A549 (cell line): Measurements from ENCODE around the gene TBC1D23. TPM values are rescaled to one million over a fixed set of nuclear protein-coding genes. Genes with fewer than 3 reads are reported as not detected.

Experiments used
- ATAC-seq, 2 experiments: fragments of 200-7000 bp in 1 of 2; fragments of >200 bp in 1 of 2; cut with Nextera tagmentation in 1 of 2; cut with Tn5 transposase in 1 of 2; 3 replicates each; pipeline versions ENCODE4 v1.8.0 to v1.9.1; 2018 to 2020; ENCODE audit warnings: mild to moderate bottlenecking in 1 of 2, moderate library complexity in 1 of 2
- CTCF ChIA-PET: fragments of 300-600 bp; sonication (Branson Sonifier 250); formaldehyde crosslinking; extraction: SDS; loops from one replicate; lab custom pipeline; 2021; ENCODE audit warnings: antibody characterized with exemption, inconsistent platforms; lab: Yijun Ruan, JAX
- POLR2A ChIA-PET: fragments of 350-600 bp; formaldehyde crosslinking; extraction: SDS; loops from one replicate; lab custom pipeline; 2021; ENCODE audit warnings: antibody characterized with exemption, inconsistent platforms; lab: Yijun Ruan, JAX
- DNase-seq, 2 experiments: peaks; one replicate each; pipeline versions ENCODE4 v3.0.0 to v3.0.0-alpha.2; 2011 to 2016; ENCODE audit warnings: low read depth in 1 of 2, low spot score in 1 of 2
- FAIRE-seq: peaks from 2 replicates; lab custom pipeline; 2011; peaks lifted over from hg19 to GRCh38; lab: Jason Lieb, UNC
- H3K27ac ChIP-seq, 2 experiments: fragments of >200 bp; sonication (Bioruptor Twin); formaldehyde crosslinking; 3 replicates each; pipeline ENCODE4 v1.5.1; 2016 to 2017
- H3K4me1 ChIP-seq: fragments of >200 bp; sonication (Bioruptor Twin); formaldehyde crosslinking; 3 replicates; pipeline ENCODE4 v1.6.1; 2016
- H3K4me2 ChIP-seq: fragments of >200 bp; sonication (Bioruptor Twin); formaldehyde crosslinking; 3 replicates; pipeline ENCODE4 v1.6.1; 2016
- H3K4me3 ChIP-seq: fragments of >200 bp; sonication (Bioruptor Twin); formaldehyde crosslinking; 3 replicates; pipeline ENCODE4 v1.5.1; 2016
- H3K9me3 ChIP-seq: fragments of >200 bp; sonication (Bioruptor Twin); formaldehyde crosslinking; 3 replicates; pipeline ENCODE4 v1.6.1; 2016
- CBX8 ChIP-seq: fragments of 200-600 bp; sonication (generic); IDR thresholded peaks from 2 replicates; pipeline ENCODE4 v1.6.1; 2016
- CHD2 ChIP-seq: fragments of 150-350 bp; IDR thresholded peaks from 2 replicates; pipeline ENCODE4 v1.6.1; 2014; ENCODE audit warnings: low read length; ENCODE audit not compliant: partially characterized antibody
- CHD4 ChIP-seq: fragments of 200-600 bp; sonication (generic); IDR thresholded peaks from 2 replicates; pipeline ENCODE4 v1.6.1; 2016; ENCODE audit warnings: antibody characterized with exemption, mild to moderate bottlenecking, borderline replicate concordance
- EHF ChIP-seq: fragments of 250-450 bp; sonication (Bioruptor Pico); IDR thresholded peaks from 2 replicates; pipeline ENCODE4 v1.5.0; 2020; ENCODE audit warnings: mild to moderate bottlenecking
- EHMT2 ChIP-seq: fragments of 200-600 bp; sonication (generic); IDR thresholded peaks from 2 replicates; pipeline ENCODE4 v1.6.1; 2016; ENCODE audit warnings: antibody characterized with exemption, low read depth, mild to moderate bottlenecking, moderate library complexity
- ESRRA ChIP-seq: fragments of 150-350 bp; IDR thresholded peaks from 2 replicates; pipeline ENCODE4 v1.6.1; 2014; ENCODE audit warnings: mild to moderate bottlenecking, low read length, borderline replicate concordance
- FOSL2 ChIP-seq, 2 experiments: fragments of 450-650 bp in 1 of 2; fragments of >200 bp in 1 of 2; sonication (Bioruptor Twin) in 1 of 2; formaldehyde crosslinking; IDR thresholded peaks; 2 replicates each; pipeline versions ENCODE4 v1.5.0 to v1.6.1; 2016 to 2020; ENCODE audit warnings: mild to moderate bottlenecking in 1 of 2, moderate library complexity in 1 of 2
- FOXS1 ChIP-seq: fragments of 250-450 bp; sonication (Bioruptor Pico); IDR thresholded peaks from 2 replicates; pipeline ENCODE4 v1.5.0; 2020; ENCODE audit warnings: mild to moderate bottlenecking, moderate library complexity
- HDAC2 ChIP-seq: fragments of 200-600 bp; sonication (generic); IDR thresholded peaks from 2 replicates; pipeline ENCODE4 v1.6.1; 2016
- HEYL ChIP-seq: fragments of 250-450 bp; sonication (Bioruptor Pico); IDR thresholded peaks from 2 replicates; pipeline ENCODE4 v1.8.0; 2021; ENCODE audit warnings: mild to moderate bottlenecking, moderate library complexity
- HOXB5 ChIP-seq: fragments of 250-450 bp; sonication (Bioruptor Pico); IDR thresholded peaks from 2 replicates; pipeline ENCODE4 v1.5.0; 2020; ENCODE audit warnings: mild to moderate bottlenecking, moderate library complexity
- JUN ChIP-seq, 2 experiments: fragments of >200 bp; sonication (Bioruptor Twin); formaldehyde crosslinking; IDR thresholded peaks; 2 replicates in 1 of 2; 3 replicates in 1 of 2; pipeline ENCODE4 v1.6.1; 2016 to 2017
- KDM1A ChIP-seq: fragments of 200-600 bp; sonication (generic); IDR thresholded peaks from 2 replicates; pipeline ENCODE4 v1.6.1; 2016; ENCODE audit warnings: low read depth, mild to moderate bottlenecking
- KDM5A ChIP-seq: fragments of 200-600 bp; sonication (generic); IDR thresholded peaks from 2 replicates; pipeline ENCODE4 v1.6.1; 2016; ENCODE audit warnings: antibody characterized with exemption, mild to moderate bottlenecking
- MYC ChIP-seq: IDR thresholded peaks from 2 replicates; pipeline ENCODE4 v1.6.1; 2012; ENCODE audit warnings: mild to moderate bottlenecking, inconsistent platforms, low read length, improper control_type of control experiment, borderline replicate concordance
- NPAS2 ChIP-seq: fragments of 250-450 bp; sonication (Bioruptor Pico); IDR thresholded peaks from 2 replicates; pipeline ENCODE4 v1.8.0; 2022; ENCODE audit warnings: mild to moderate bottlenecking, moderate library complexity, borderline replicate concordance
- RCOR1 ChIP-seq: fragments of 150-350 bp; IDR thresholded peaks from 2 replicates; pipeline ENCODE4 v1.6.1; 2014; ENCODE audit warnings: antibody characterized with exemption, low read length, low read depth
- RNF2 ChIP-seq: fragments of 200-600 bp; sonication (generic); IDR thresholded peaks from 2 replicates; pipeline ENCODE4 v1.6.1; 2016; ENCODE audit warnings: low read depth, mild to moderate bottlenecking, antibody characterized with exemption, moderate library complexity, borderline replicate concordance
- TFCP2L1 ChIP-seq: fragments of 250-450 bp; sonication (Bioruptor Pico); IDR thresholded peaks from 2 replicates; pipeline ENCODE4 v1.5.0; 2021; ENCODE audit warnings: mild to moderate bottlenecking
- ZC3H11A ChIP-seq: fragments of 450-650 bp; IDR thresholded peaks from 2 replicates; pipeline ENCODE4 v1.6.1; 2014; ENCODE audit warnings: antibody characterized with exemption, mild to moderate bottlenecking
- ZNF302 ChIP-seq: fragments of 250-450 bp; sonication (Bioruptor Pico); IDR thresholded peaks from 2 replicates; pipeline ENCODE4 v1.9.0; 2021; ENCODE audit warnings: inconsistent platforms, mild to moderate bottlenecking, moderate library complexity
- ZSCAN20 ChIP-seq: fragments of 250-450 bp; sonication (Bioruptor Pico); IDR thresholded peaks from 2 replicates; pipeline ENCODE4 v1.8.0; 2022; ENCODE audit warnings: mild to moderate bottlenecking, moderate library complexity
- WGBS: methylation state at CpG from one replicate; pipeline ENCODE4 v1.1.6; 2017; ENCODE audit errors: missing lambda C conversion rate; 5-methylcytosine and 5-hydroxymethylcytosine counted together
- polyA plus RNA-seq, 4 experiments: library from polyadenylated mRNA; depleted of rRNA in 3 of 4; stranded (reverse); fragments of >200 nt; fragmentation: RNase III in 1 of 4; extraction: RNeasy Plus Mini Kit Qiagen cat#74134 plus additional on column Dnase treatment in 1 of 4; gene quantifications; 2 replicates in 3 of 4; 3 replicates in 1 of 4; pipeline ENCODE4 v1.2.3, GENCODE V29; 2011 to 2017
- TF ChIP-seq, protein P1 (sequence below): fragments of 250-450 bp; sonication (Bioruptor Pico); IDR thresholded peaks from 2 replicates; pipeline ENCODE4 v1.5.0; 2021; ENCODE audit warnings: mild to moderate bottlenecking, moderate library complexity, borderline replicate concordance
- TF ChIP-seq, protein P2 (sequence below): IDR thresholded peaks from 2 replicates; pipeline ENCODE4 v1.6.1; 2012; ENCODE audit warnings: low read depth, borderline replicate concordance
- TF ChIP-seq, protein P3 (sequence below): fragments of >200 bp; sonication (Bioruptor Twin); formaldehyde crosslinking; IDR thresholded peaks from 3 replicates; pipeline ENCODE4 v1.6.1; 2016
- TF ChIP-seq, protein P4 (sequence below): fragments of 200-600 bp; sonication (generic); IDR thresholded peaks from 2 replicates; pipeline ENCODE4 v1.6.1; 2016; ENCODE audit warnings: antibody characterized with exemption, mild to moderate bottlenecking, moderate library complexity
- TF ChIP-seq, protein P5 (sequence below): fragments of 450-650 bp; IDR thresholded peaks from 2 replicates; pipeline ENCODE4 v1.6.1; 2014; ENCODE audit warnings: antibody characterized with exemption
- TF ChIP-seq, protein P6 (sequence below): IDR thresholded peaks from 2 replicates; pipeline ENCODE4 v1.6.1; 2012

Gene TBC1D23
- polyA plus RNA-seq, 2 of the 4 experiments (the other 2 are of a cell fraction), result 14.5 to 29.4 TPM

DNA sequence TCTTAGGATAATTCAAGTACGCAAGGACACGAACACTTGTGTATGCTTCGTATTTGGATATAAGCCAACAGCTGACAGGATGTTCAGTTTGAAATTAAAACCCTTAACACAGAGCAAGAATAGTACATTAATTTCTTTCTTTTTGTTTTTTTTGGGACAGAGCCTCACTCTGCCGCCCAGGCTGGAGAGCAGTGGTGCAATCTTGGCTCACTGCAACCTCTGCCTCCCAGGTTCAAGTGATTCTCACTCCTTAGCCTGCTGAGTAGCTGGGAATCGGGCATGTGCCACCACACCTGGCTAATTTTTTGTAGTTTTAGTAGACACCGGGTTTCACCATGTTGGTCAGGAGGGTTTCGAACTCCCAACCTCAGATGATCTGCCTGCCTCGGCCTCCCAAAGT is 107.6 kb downstream of the TBC1D23 start:
- FAIRE-seq (no peak), DNase-seq (no peak), ATAC-seq (no peak)
- TF ChIP-seq, protein P1, sequence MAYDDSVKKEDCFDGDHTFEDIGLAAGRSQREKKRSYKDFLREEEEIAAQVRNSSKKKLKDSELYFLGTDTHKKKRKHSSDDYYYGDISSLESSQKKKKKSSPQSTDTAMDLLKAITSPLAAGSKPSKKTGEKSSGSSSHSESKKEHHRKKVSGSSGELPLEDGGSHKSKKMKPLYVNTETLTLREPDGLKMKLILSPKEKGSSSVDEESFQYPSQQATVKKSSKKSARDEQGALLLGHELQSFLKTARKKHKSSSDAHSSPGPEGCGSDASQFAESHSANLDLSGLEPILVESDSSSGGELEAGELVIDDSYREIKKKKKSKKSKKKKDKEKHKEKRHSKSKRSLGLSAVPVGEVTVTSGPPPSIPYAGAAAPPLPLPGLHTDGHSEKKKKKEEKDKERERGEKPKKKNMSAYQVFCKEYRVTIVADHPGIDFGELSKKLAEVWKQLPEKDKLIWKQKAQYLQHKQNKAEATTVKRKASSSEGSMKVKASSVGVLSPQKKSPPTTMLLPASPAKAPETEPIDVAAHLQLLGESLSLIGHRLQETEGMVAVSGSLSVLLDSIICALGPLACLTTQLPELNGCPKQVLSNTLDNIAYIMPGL, result no peak
- no peak for TF ChIP-seq HDAC2
- TF ChIP-seq MYC, result no peak
- no peak for TF ChIP-seq NPAS2 (CRISPR knock-in tag)
- TF ChIP-seq TFCP2L1, result no peak
- TF ChIP-seq HOXB5, result no peak
- TF ChIP-seq KDM5A, result no peak
- TF ChIP-seq CHD2, result no peak
- TF ChIP-seq, protein P2, sequence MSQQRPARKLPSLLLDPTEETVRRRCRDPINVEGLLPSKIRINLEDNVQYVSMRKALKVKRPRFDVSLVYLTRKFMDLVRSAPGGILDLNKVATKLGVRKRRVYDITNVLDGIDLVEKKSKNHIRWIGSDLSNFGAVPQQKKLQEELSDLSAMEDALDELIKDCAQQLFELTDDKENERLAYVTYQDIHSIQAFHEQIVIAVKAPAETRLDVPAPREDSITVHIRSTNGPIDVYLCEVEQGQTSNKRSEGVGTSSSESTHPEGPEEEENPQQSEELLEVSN, result no peak
- no peak for TF ChIP-seq RNF2
- no peak for TF ChIP-seq CBX8
- no peak for TF ChIP-seq CHD4
- no peak for TF ChIP-seq RCOR1
- TF ChIP-seq, protein P3, sequence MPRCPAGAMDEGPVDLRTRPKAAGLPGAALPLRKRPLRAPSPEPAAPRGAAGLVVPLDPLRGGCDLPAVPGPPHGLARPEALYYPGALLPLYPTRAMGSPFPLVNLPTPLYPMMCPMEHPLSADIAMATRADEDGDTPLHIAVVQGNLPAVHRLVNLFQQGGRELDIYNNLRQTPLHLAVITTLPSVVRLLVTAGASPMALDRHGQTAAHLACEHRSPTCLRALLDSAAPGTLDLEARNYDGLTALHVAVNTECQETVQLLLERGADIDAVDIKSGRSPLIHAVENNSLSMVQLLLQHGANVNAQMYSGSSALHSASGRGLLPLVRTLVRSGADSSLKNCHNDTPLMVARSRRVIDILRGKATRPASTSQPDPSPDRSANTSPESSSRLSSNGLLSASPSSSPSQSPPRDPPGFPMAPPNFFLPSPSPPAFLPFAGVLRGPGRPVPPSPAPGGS, result no peak
- TF ChIP-seq ZSCAN20 (CRISPR knock-in tag), result no peak
- TF ChIP-seq, protein P4, sequence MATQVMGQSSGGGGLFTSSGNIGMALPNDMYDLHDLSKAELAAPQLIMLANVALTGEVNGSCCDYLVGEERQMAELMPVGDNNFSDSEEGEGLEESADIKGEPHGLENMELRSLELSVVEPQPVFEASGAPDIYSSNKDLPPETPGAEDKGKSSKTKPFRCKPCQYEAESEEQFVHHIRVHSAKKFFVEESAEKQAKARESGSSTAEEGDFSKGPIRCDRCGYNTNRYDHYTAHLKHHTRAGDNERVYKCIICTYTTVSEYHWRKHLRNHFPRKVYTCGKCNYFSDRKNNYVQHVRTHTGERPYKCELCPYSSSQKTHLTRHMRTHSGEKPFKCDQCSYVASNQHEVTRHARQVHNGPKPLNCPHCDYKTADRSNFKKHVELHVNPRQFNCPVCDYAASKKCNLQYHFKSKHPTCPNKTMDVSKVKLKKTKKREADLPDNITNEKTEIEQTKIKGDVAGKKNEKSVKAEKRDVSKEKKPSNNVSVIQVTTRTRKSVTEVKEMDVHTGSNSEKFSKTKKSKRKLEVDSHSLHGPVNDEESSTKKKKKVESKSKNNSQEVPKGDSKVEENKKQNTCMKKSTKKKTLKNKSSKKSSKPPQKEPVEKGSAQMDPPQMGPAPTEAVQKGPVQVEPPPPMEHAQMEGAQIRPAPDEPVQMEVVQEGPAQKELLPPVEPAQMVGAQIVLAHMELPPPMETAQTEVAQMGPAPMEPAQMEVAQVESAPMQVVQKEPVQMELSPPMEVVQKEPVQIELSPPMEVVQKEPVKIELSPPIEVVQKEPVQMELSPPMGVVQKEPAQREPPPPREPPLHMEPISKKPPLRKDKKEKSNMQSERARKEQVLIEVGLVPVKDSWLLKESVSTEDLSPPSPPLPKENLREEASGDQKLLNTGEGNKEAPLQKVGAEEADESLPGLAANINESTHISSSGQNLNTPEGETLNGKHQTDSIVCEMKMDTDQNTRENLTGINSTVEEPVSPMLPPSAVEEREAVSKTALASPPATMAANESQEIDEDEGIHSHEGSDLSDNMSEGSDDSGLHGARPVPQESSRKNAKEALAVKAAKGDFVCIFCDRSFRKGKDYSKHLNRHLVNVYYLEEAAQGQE, result no peak
- TF ChIP-seq JUN (IDR thresholded peaks at IDR 0.05), result no peak
- TF ChIP-seq ZC3H11A, result no peak
- TF ChIP-seq ZNF302 (CRISPR knock-in tag), result no peak
- POLR2A ChIA-PET, result interaction anchor here (0.6 kb wide), 1 partner anchor 19 kb away, joined by 3 read pairs; no protein-coding TSS in a partner anchor
- Histone ChIP-seq H3K9me3 (no peaks in the 10 kb centered on the region), H3K4me3 (no peak overlapping the region), H3K4me1 (no peaks in the 10 kb centered on the region), H3K4me2 (no peak overlapping the region), H3K27ac (no peak overlapping the region)
- CTCF ChIA-PET, result interaction anchor here (1.1 to 1.5 kb wide), 3 partner anchors 12 to 52 kb away, joined by 3 read pairs; no protein-coding TSS in a partner anchor
- 88% methylated on average over 8 of the region's 8 CpGs for WGBS

DNA sequence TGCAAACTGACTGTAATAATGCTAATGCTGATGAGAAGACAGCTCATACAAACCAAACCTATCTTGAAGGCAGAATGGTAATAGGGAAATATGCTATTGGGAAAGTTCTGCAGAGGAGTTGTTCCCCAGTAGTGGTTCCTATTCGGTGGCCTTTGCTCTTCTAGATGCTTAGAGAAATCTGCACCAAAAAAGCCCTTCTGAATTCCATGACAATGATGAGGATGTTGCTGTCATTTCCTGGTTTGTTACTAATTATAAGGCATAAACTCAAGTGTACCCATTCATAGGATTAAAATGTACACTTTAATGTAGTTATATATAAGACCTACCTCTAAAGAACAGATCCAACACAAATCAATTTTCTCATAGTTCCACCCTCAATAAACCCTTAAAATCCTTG is 110.0 kb downstream of the TBC1D23 start:
- FAIRE-seq, result no peak
- 93% methylated on average over 1 of the region's 1 CpG for WGBS
- H3K9me3 ChIP-seq, result no peaks in the 10 kb centered on the region
- TF ChIP-seq FOXS1 (CRISPR knock-in tag) (no peak), HEYL (CRISPR knock-in tag) (no peak), HDAC2 (no peak), EHF (CRISPR knock-in tag) (no peak), EHMT2 (no peak), ESRRA (no peak), FOSL2 (IDR thresholded peaks at IDR 0.05) (no peak), FOSL2 (CRISPR knock-in tag; IDR thresholded peaks at IDR 0.05) (no peak), ZNF302 (CRISPR knock-in tag) (no peak), KDM1A (no peak)
- TF ChIP-seq, protein P2, result no peak
- TF ChIP-seq, protein P5, sequence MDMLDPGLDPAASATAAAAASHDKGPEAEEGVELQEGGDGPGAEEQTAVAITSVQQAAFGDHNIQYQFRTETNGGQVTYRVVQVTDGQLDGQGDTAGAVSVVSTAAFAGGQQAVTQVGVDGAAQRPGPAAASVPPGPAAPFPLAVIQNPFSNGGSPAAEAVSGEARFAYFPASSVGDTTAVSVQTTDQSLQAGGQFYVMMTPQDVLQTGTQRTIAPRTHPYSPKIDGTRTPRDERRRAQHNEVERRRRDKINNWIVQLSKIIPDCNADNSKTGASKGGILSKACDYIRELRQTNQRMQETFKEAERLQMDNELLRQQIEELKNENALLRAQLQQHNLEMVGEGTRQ, result no peak
- TF ChIP-seq, protein P6, sequence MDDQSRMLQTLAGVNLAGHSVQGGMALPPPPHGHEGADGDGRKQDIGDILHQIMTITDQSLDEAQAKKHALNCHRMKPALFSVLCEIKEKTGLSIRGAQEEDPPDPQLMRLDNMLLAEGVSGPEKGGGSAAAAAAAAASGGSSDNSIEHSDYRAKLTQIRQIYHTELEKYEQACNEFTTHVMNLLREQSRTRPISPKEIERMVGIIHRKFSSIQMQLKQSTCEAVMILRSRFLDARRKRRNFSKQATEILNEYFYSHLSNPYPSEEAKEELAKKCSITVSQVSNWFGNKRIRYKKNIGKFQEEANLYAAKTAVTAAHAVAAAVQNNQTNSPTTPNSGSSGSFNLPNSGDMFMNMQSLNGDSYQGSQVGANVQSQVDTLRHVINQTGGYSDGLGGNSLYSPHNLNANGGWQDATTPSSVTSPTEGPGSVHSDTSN, result no peak
- TF ChIP-seq, all 56 proteins: peak for 0
- Histone ChIP-seq H3K4me1 (no peaks in the 10 kb centered on the region), H3K4me3 (no peak overlapping the region), H3K27ac (no peak overlapping the region), H3K4me2 (no peak overlapping the region)
- ATAC-seq, result no peak
- ChIA-PET CTCF (interaction anchor here (1.3 kb wide), 1 partner anchor 14 kb away, joined by 3 read pairs; no protein-coding TSS in a partner anchor), POLR2A (no interaction called here)
- DNase-seq, result no peak
